Mucosa of stomach (tissue), 1 donor: ENCODE data around the gene ZCCHC8.
"Not testable (repeated sequence)": the region's sequence is repeated elsewhere in the genome, so short reads cannot be mapped to it uniquely, and the experiment has no call there.

Experiments used
- H3K27me3 ChIP-seq: one replicate; pipeline ENCODE4 v1.7.0; 2013; ENCODE audit warnings: mild to moderate bottlenecking, low read length; ENCODE audit not compliant: control insufficient read depth, insufficient read depth
- H3K36me3 ChIP-seq: one replicate; pipeline ENCODE4 v1.7.0; 2013; ENCODE audit warnings: low read length; ENCODE audit not compliant: control insufficient read depth, insufficient read depth
- H3K4me1 ChIP-seq: one replicate; pipeline ENCODE4 v1.7.0; 2013; ENCODE audit warnings: mild to moderate bottlenecking, low read length; ENCODE audit not compliant: control insufficient read depth, insufficient read depth
- H3K4me3 ChIP-seq: one replicate; pipeline ENCODE4 v1.7.0; 2013; ENCODE audit warnings: low read length
- H3K9ac ChIP-seq: one replicate; pipeline ENCODE4 v1.7.0; 2013; ENCODE audit warnings: mild to moderate bottlenecking, low read length, moderate library complexity
- H3K9me3 ChIP-seq: one replicate; pipeline ENCODE4 v1.7.0; 2013; ENCODE audit warnings: mild to moderate bottlenecking, low read length, moderate library complexity; ENCODE audit not compliant: control insufficient read depth
- donor health status: Pancreatic carcinoma.

Gene ZCCHC8

GRCh38 chr12:122460641-122461040, 40.1 kb downstream of the ZCCHC8 start:
- H3K36me3 ChIP-seq: no peaks in the 10 kb centered on the region
- H3K9me3 ChIP-seq: no peaks in the 10 kb centered on the region
- H3K27me3 ChIP-seq: no peaks in the 10 kb centered on the region
- no peaks in the 10 kb centered on the region for H3K4me1 ChIP-seq
- no peak overlapping the region for H3K9ac ChIP-seq
- H3K4me3 ChIP-seq: no peak overlapping the region

GRCh38 chr12:122460061-122460460, 40.7 kb downstream of the ZCCHC8 start:
- Histone ChIP-seq H3K4me1 (no peaks in the 10 kb centered on the region), H3K9ac (no peak overlapping the region), H3K9me3 (no peaks in the 10 kb centered on the region), H3K27me3 (no peaks in the 10 kb centered on the region), H3K36me3 (no peaks in the 10 kb centered on the region), H3K4me3 (no peak overlapping the region)

GRCh38 chr12:122459211-122459610, 41.5 kb downstream of the ZCCHC8 start:
- Histone ChIP-seq H3K4me3 (no peak overlapping the region), H3K4me1 (no peaks in the 10 kb centered on the region), H3K9me3 (no peaks in the 10 kb centered on the region), H3K36me3 (no peaks in the 10 kb centered on the region), H3K27me3 (no peaks in the 10 kb centered on the region), H3K9ac (no peak overlapping the region)

- H3K9me3 ChIP-seq: no peaks in the 10 kb centered on the region
- H3K9ac ChIP-seq: no peak overlapping the region
- H3K27me3 ChIP-seq: no peaks in the 10 kb centered on the region
- no peak overlapping the region for H3K4me3 ChIP-seq
- H3K4me1 ChIP-seq: no peaks in the 10 kb centered on the region
- no peaks in the 10 kb centered on the region for H3K36me3 ChIP-seq
Observed at GRCh38 chr12:122458105-122459035, 42.4 kb downstream of the ZCCHC8 start.

GRCh38 chr12:122457627-122458026, 43.1 kb downstream of the ZCCHC8 start:
- no peaks in the 10 kb centered on the region for H3K27me3 ChIP-seq
- H3K4me3 ChIP-seq: no peak overlapping the region
- no peak overlapping the region for H3K9ac ChIP-seq
- H3K9me3 ChIP-seq: no peaks in the 10 kb centered on the region
- H3K36me3 ChIP-seq: no peaks in the 10 kb centered on the region
- H3K4me1 ChIP-seq: no peaks in the 10 kb centered on the region

- H3K4me3 ChIP-seq: no peak overlapping the region
- H3K9me3 ChIP-seq: no peaks in the 10 kb centered on the region
- H3K36me3 ChIP-seq: no peaks in the 10 kb centered on the region
- H3K4me1 ChIP-seq: no peaks in the 10 kb centered on the region
- no peaks in the 10 kb centered on the region for H3K27me3 ChIP-seq
- no peak overlapping the region for H3K9ac ChIP-seq
Observed at GRCh38 chr12:122454739-122455138, 46.0 kb downstream of the ZCCHC8 start.

GRCh38 chr12:122454250-122454721, 46.4 kb downstream of the ZCCHC8 start:
- Histone ChIP-seq H3K9ac (no peak overlapping the region), H3K9me3 (no peaks in the 10 kb centered on the region), H3K27me3 (no peaks in the 10 kb centered on the region), H3K36me3 (no peaks in the 10 kb centered on the region), H3K4me1 (no peaks in the 10 kb centered on the region), H3K4me3 (no peak overlapping the region)

- H3K36me3 ChIP-seq: no peaks in the 10 kb centered on the region
- H3K4me3 ChIP-seq: no peak overlapping the region
- no peaks in the 10 kb centered on the region for H3K27me3 ChIP-seq
- no peaks in the 10 kb centered on the region for H3K9me3 ChIP-seq
- H3K4me1 ChIP-seq: no peaks in the 10 kb centered on the region
- H3K9ac ChIP-seq: no peak overlapping the region
Observed at GRCh38 chr12:122452701-122453285, 47.9 kb downstream of the ZCCHC8 start.

- Histone ChIP-seq H3K9ac (no peak overlapping the region), H3K27me3 (no peaks in the 10 kb centered on the region), H3K4me1 (no peaks in the 10 kb centered on the region), H3K9me3 (no peaks in the 10 kb centered on the region), H3K4me3 (no peak overlapping the region), H3K36me3 (no peaks in the 10 kb centered on the region)
Observed at GRCh38 chr12:122449317-122449716, 51.4 kb downstream of the ZCCHC8 start.

- not testable (repeated sequence) for H3K4me3 ChIP-seq, H3K9ac ChIP-seq, H3K4me1 ChIP-seq, H3K9me3 ChIP-seq, H3K27me3 ChIP-seq, H3K36me3 ChIP-seq
Observed at GRCh38 chr12:122447825-122448224, 52.9 kb downstream of the ZCCHC8 start.

GRCh38 chr12:122446390-122446789, 54.3 kb downstream of the ZCCHC8 start:
- not testable (repeated sequence) for H3K4me1 ChIP-seq, H3K36me3 ChIP-seq, H3K9me3 ChIP-seq, H3K27me3 ChIP-seq, H3K9ac ChIP-seq, H3K4me3 ChIP-seq

- not testable (repeated sequence) for H3K27me3 ChIP-seq, H3K9me3 ChIP-seq, H3K36me3 ChIP-seq, H3K9ac ChIP-seq, H3K4me1 ChIP-seq, H3K4me3 ChIP-seq
Observed at GRCh38 chr12:122444071-122444470, 56.7 kb downstream of the ZCCHC8 start.
